ENCODE data around the gene THRB.

DNA sequence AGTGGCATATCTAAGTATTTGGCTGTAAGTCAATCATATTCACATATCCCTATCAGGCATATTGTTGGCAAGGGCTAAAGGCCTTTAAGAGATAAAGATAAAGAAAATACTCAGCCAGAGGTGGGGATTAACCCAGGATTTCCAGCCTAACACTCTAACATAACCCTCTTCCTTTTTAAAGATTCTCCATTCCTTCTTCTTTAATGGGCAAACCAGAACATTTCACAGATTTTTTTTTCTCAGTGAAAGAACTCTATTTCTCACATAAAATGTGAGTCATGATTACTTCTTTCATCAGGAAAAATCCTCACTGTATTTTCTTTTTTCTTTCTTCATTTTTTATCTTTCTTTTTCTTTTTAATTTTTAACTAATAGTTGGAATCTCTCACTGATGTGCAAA lies 349.2 kb downstream of the THRB start:
- TF ChIP-seq, protein P1, sequence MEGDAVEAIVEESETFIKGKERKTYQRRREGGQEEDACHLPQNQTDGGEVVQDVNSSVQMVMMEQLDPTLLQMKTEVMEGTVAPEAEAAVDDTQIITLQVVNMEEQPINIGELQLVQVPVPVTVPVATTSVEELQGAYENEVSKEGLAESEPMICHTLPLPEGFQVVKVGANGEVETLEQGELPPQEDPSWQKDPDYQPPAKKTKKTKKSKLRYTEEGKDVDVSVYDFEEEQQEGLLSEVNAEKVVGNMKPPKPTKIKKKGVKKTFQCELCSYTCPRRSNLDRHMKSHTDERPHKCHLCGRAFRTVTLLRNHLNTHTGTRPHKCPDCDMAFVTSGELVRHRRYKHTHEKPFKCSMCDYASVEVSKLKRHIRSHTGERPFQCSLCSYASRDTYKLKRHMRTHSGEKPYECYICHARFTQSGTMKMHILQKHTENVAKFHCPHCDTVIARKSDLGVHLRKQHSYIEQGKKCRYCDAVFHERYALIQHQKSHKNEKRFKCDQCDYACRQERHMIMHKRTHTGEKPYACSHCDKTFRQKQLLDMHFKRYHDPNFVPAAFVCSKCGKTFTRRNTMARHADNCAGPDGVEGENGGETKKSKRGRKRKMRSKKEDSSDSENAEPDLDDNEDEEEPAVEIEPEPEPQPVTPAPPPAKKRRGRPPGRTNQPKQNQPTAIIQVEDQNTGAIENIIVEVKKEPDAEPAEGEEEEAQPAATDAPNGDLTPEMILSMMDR (IDR thresholded peaks at IDR 0.05; ENCODE audit: extremely low read depth in 1 of 2, insufficient read depth in 1 of 2, low read depth in 1 of 2, low read length in 2 of 2), result no peak
- TF ChIP-seq EZH2 (IDR thresholded peaks at IDR 0.05; ENCODE audit: borderline replicate concordance, low read depth, low read length, severe bottlenecking) (no peak), POLR2A (IDR thresholded peaks at IDR 0.05; ENCODE audit: low read depth, low read length) (no peak), POLR2AphosphoS5 (IDR thresholded peaks at IDR 0.05; ENCODE audit: insufficient read depth, low read depth, low read length) (no peak), MAX (IDR thresholded peaks at IDR 0.05; ENCODE audit: insufficient read depth, insufficient read length) (no peak)

All from endothelial cell of umbilical vein (primary cell).